GM19324 (cell line): ENCODE data around the gene MARK1.
"Not testable (repeated sequence)": the region's sequence is repeated elsewhere in the genome, so short reads cannot be mapped to it uniquely, and the experiment has no call there.

Experiments used
- ATAC-seq: cut with Tn5 transposase; IDR thresholded peaks from one replicate; pipeline ENCODE4 v1.9.1; 2021; ENCODE audit warnings: mild to moderate bottlenecking, moderate library complexity; ENCODE audit not compliant: unreplicated experiment, low FRiP score

The MARK1 gene

GRCh38 chr1:220605651-220606050 lies 77.7 kb downstream of the MARK1 start:
- not testable (repeated sequence) for ATAC-seq

GRCh38 chr1:220611100-220611499 lies 83.2 kb downstream of the MARK1 start:
- not testable (repeated sequence) for ATAC-seq

GRCh38 chr1:220616836-220617235 lies 88.9 kb downstream of the MARK1 start:
- ATAC-seq, result no peak

GRCh38 chr1:220628431-220628830 lies 100.5 kb downstream of the MARK1 start:
- no peak for ATAC-seq

- no peak for ATAC-seq
These were observed 103.4 kb downstream of the MARK1 start for GRCh38 chr1:220631238-220631815.

- ATAC-seq, result no peak
These were observed 109.8 kb downstream of the MARK1 start for GRCh38 chr1:220637759-220638158.

- ATAC-seq, result no peak
These were observed 114.3 kb downstream of the MARK1 start for GRCh38 chr1:220642285-220642684.

GRCh38 chr1:220652995-220653394 lies 125.1 kb downstream of the MARK1 start:
- ATAC-seq, result no peak

GRCh38 chr1:220655509-220655908 lies 127.6 kb downstream of the MARK1 start:
- ATAC-seq, result peak; percentile 82

GRCh38 chr1:220655961-220656740 lies 128.2 kb downstream of the MARK1 start:
- peak; percentile 36 for ATAC-seq

GRCh38 chr1:220666349-220666748 lies 138.4 kb downstream of the MARK1 start:
- ATAC-seq, result no peak

- no peak for ATAC-seq
These were observed 141.1 kb downstream of the MARK1 start for GRCh38 chr1:220669005-220669404.

- no peak for ATAC-seq
These were observed 142.4 kb downstream of the MARK1 start for GRCh38 chr1:220670365-220670764.

GRCh38 chr1:220673921-220674320 lies 146.0 kb downstream of the MARK1 start:
- no peak for ATAC-seq

GRCh38 chr1:220677251-220677650 lies 149.3 kb downstream of the MARK1 start:
- no peak for ATAC-seq

GRCh38 chr1:220680085-220680687 lies 152.2 kb downstream of the MARK1 start:
- peak; percentile 84 for ATAC-seq

GRCh38 chr1:220681220-220681880 lies 153.4 kb downstream of the MARK1 start:
- no peak for ATAC-seq

GRCh38 chr1:220682901-220683576 lies 155.1 kb downstream of the MARK1 start:
- ATAC-seq, result no peak

GRCh38 chr1:220683716-220684115 lies 155.8 kb downstream of the MARK1 start:
- not testable (repeated sequence) for ATAC-seq

GRCh38 chr1:220684890-220685289 lies 157.0 kb downstream of the MARK1 start:
- no peak for ATAC-seq

GRCh38 chr1:220685879-220686278 lies 157.9 kb downstream of the MARK1 start:
- ATAC-seq, result no peak
